ENCODE data around the gene DNAAF1.
"Not testable (repeated sequence)": the region's sequence is repeated elsewhere in the genome, so short reads cannot be mapped to it uniquely, and the experiment has no call there.

Gene DNAAF1

DNA sequence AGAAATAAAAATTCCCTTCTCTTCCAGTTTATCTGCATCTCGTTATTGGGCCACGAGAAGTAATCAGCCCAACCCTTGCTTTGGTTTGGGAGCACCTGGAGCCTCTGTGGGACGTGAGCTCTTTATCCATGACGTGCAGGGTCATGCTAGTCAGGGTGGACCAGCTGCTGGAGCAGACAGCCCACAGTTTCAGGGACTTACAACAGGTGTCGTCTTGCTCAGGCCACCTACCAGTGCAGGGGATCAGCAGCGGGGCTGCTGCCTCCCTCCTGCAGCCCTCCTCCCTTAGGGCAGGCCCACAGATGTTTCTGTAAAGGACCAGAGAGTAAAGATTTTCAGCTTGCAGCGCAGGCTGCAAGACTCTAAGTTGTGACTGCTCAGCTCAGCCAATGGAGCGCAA, 62.8 kb downstream of the DNAAF1 start:
- DNase-seq (ENCODE audit: low spot score) = no peak

DNA sequence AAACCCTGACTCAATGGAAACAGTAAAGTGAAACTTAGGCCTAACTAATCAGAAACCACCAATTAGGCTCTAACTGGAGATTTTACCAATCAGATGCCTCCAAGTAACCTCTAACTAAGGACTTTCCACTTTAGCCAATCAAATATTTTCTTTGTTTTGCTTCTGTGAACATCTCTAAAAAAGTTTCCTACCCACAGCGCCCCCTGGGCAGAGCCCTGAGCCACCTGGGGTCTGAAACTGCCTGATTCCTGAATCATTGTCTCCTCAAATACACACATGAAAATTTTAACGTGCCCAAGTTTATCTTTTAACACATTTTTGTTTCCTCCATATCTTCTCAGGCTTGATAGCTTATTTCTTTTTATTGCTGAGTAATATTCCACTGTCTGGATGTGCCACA, 64.9 kb downstream of the DNAAF1 start:
- DNase-seq (ENCODE audit: low spot score) = no peak

DNA sequence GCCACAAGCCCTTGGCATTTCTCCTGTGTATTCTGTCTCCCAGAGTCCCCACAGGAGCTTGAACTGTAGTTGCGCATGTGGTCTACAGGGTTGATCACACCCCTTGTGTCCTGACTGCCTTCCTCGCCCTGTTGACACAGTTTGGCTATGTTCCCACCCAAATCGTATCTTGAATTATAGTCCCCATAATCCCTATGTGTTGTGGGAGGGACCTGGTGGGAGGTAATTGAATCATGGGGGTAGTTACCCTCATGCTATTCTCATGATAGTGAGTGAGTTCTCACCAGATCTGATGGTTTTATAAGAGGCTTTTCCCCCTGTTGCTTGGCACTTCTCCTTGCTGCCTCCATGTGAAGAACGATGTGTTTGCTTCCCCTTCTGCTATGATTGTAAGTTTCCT, 67.0 kb downstream of the DNAAF1 start:
- no peak for DNase-seq (ENCODE audit: low spot score)

DNA sequence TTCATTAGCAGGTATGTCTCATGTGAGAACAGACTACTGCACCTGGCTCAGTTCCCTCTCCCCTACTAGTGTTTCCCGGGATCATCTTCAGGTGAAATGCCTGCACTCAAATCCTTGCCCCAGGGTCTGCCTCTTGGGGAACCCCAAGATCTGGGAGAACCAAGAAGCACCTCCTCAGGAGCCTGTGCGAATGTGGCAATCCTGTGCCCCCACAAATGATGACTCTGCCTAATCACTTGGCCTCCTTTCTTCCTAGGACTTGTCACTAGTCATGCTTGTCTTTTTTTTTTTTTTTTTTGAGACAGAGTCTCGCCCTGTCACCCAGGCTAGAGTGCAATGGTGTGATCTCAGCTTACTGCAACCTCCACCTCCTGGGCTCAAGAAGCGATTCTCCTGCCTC, 67.5 kb downstream of the DNAAF1 start:
- no peak for DNase-seq (ENCODE audit: low spot score)

DNA sequence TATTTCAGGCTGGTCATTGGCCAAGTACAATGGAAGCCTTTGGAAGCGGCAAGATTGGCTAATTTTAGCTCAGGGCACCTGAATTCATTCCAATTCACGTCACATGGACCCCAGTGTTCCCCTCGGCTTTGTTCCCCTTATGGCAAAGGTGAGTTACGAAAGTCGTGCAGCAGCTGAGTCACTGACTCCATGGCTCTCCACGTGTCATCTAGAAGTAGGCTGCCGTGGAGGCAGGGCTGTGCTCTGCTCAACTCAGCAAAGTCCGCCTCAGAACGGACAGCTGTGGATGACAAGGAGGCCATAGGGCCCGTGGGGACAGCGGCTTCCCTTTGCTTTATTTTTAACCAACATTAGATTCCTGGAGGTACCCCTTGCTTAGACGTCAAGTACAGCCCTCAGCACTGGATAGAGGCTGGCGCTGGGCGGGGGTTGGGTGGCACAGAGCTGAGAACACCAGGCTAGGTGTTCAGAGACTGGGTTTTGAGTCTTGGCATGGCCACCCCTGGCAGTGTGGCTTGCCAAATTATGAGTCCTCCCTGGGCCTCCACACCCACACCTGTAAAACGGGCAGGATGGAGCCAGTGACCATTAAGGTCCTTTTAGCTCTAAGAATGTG, 69.5 kb downstream of the DNAAF1 start:
- no peak for DNase-seq (ENCODE audit: low spot score)

DNA sequence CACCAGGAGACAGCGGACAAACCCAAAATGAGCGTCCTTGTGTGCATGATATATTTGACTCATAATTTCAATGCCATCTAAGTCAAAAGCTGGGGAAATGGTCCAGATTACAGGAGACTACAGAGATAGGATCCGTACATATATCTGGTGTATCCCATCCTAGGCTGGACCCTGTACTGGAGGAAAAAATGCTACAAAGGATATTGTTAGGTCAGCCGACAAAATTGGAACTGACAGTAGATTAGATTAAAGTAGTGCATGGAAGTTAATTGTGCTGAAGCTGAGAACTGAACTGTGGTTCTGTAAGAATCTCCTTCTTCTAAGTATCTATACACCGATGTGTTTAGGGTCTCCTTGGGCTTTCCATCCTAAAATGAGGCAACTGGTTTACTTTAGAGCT, 70.4 kb downstream of the DNAAF1 start:
- peak; percentile 96 for DNase-seq (ENCODE audit: low spot score)

DNA sequence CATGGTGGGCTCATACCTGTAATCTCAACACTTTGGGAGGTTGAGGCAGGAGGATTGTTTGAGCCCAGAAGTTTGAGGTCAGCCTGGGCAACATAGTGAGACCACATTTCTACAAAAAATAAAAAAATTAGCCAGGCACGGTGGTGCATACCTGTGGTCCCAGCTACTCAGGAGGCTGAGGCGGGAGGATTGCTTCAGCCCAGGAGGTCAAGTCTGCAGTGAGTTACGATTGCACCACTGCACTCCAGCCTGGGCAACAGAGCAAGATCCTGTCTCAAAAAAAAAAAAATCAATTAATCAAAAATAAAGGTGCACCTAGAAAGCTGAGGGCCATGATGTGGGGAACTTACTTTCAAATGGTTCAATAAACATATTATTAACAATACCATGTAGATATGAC, 71.0 kb downstream of the DNAAF1 start:
- DNase-seq (ENCODE audit: low spot score) = not testable (repeated sequence)

DNA sequence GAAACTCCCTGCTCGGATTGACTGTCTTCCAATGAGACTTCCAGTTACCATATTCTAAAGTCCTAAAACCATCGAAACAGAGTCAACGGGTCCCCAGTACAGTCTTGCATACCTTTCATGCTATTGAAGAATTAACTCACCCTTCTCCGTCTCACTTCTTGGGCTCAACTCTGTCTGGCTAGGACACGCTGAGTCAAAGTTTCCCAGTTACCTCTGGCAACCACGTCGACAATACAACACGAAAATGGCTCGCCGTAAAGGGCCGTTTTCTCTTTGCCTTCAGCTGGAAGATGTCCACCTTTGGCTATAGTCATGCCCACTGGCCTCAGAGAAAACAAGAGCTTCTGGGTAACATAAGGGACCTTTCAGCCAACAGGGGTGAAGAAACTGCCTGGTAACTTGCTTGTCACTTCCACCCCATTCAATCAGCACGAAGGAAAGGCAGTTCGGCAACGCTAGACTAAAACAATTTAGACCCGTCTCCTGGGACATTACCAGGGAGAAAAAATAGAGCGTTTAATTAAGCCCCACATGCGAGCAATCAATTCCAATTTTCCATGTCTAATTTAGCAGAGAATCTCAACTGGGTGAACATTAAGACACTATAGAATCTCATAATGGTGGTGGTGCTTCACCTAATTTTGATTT, 73.2 kb downstream of the DNAAF1 start:
- no peak for DNase-seq (ENCODE audit: low spot score)

DNA sequence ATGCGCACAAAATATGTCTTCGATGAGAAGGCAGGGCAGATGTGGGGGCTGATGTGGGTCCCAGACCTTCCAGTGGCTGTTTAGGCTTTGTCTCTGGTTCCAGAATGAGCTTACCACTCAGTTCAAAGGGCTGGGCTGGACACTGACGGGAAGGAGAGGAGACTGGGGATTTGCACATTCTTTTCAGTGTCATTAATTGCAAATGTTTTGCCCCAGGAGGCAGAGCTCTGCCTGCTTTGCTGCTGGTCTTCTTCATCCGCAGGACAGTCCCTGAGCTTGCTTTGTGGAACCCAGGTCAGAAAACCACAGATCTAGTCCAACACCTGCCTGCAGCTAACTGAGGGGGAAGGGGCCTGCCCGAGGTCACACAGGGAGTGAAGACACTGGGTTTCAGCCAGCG, 73.8 kb downstream of the DNAAF1 start:
- no peak for DNase-seq (ENCODE audit: low spot score)

DNA sequence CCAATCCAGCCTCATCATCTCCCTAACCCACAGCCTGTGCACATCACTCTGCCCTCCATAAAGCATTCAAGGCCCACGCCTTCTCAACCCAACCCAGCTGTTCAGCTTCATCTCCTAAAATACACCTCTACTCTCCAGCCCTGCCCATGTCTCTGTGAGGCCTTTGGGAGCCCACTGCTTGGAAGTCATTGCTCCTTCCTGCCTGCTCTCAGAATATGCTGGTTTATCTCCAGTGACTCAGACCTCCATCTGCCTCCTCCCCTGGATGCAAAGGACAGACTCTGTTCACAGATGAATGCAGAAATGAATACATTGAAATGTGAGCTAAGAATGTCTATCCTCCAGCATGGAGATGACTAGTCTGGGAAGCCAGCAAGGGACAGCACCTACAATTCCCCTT, 75.7 kb downstream of the DNAAF1 start:
- no peak for DNase-seq (ENCODE audit: low spot score)

DNA sequence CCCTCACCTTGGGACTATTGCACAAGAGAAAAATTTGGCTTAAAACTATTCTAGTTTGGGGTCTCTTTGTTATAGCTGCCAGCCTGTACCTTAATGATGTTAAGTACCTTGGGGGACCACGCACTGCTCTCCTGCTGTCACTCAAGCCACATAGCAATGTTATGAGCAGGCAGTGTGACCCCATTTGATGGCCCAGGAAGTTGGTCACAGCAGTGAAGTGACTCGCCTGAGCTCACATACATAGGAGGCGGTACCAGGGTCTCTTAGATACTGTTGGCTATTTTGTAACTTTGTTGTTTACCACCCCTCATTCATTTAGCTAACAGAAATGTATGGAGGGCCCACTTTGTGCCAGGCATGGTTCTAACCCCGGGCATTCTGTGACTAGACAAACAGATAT, 78.3 kb downstream of the DNAAF1 start:
- DNase-seq (ENCODE audit: low spot score) = no peak

DNA sequence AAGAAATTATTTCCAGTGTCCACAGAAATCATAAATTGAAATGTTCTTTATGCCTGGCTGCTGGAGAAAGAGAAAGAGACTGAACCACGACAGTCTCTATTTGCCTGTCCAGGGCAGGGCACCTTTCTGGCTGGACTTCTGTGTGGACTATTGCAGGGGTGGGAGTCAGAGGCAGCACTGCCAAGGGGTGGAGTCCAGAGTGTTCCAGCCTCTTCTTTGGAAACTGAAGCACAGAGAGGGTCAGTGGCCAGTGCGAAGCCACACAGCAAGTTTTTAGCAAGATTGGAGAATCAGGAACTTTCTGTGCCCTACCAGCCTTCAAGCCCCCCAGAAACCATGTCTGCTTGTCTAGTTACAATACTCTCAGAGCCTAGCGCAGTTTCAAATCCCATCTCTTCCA, 79.4 kb downstream of the DNAAF1 start:
- no peak for DNase-seq (ENCODE audit: low spot score)

DNA sequence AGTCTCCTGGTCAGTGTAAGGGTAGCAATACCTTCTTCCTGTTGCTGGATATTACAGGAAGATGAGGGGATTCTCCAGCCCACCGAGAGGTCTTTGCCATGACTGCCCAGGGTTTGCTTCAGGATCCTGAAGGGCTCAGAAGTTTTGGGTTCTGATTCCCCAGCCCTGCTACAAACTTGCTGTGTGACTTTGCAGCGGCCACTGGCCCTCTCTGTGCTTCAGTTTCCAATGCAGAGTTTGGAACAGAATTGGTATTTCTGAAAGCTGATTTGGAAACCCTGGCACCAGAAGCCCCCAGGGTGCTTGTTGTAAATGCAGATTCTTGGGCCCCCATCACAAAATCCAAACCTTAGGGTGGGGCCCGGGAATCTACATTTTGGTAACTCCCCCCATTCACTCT, 80.0 kb downstream of the DNAAF1 start:
- DNase-seq (ENCODE audit: low spot score) = no peak

DNA sequence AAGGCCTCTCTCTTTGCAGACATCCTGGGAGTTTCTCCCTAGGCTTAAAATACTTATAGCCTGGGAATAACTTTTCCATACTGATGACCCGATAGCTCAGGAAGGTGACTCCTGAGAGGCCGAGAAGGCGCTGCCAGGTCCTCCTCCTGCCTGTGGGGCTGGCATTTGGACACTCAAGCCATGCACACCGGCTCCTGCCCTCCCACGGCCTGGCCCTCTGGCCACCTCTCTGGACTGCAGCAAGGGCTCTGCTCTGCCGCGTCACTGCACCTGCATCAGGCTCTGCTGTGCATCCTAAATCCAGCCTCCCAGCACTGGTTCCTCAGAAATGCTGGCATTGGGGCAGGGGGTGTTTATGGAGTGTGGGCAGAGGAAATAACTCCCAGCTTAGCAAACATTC, 80.5 kb downstream of the DNAAF1 start:
- DNase-seq (ENCODE audit: low spot score) = no peak

DNA sequence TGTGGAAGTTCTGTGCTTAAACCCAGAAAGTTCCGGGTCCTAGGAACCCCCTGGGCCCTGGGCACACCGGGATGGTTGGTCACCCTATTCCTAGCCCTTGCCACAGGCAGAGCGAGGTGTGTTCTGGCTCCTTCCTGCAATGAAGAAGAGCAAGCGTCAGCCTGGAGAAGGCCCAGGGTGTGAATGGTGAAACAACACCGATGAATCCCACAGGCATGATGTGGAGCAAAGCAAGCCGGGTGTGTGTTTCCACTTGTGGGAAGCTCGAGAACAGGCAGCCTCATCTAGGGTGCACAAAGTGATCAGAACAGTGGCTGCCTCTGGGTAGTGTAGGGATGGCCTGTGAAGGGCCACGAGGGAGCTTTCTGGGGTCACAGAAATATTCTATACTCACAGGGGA, 80.9 kb downstream of the DNAAF1 start:
- no peak for DNase-seq (ENCODE audit: low spot score)

All from SK-N-DZ (cell line).